Hepatocyte (in vitro differentiated cells): ENCODE data around the gene NRDC. TPM values are rescaled to one million over a fixed set of nuclear protein-coding genes. Genes with fewer than 3 reads are reported as not detected.

ENCODE experiments used
- DNase-seq: peaks from one replicate; pipeline ENCODE4 v3.0.0-alpha.2; 2016; ENCODE audit warnings: low spot score
- H2AFZ ChIP-seq: fragments of 200-600 bp; sonication (generic); 2 replicates; pipeline ENCODE4 v1.6.0; 2016; ENCODE audit warnings: antibody characterized with exemption, mild to moderate bottlenecking
- H3K27ac ChIP-seq: fragments of 200-600 bp; sonication (generic); 2 replicates; pipeline ENCODE4 v1.5.1; 2016; ENCODE audit warnings: mild to moderate bottlenecking
- H3K27me3 ChIP-seq: fragments of 200-600 bp; sonication (generic); 2 replicates; pipeline ENCODE4 v1.6.1; 2016
- H3K36me3 ChIP-seq: fragments of 200-600 bp; sonication (generic); replicated peaks from 2 replicates; pipeline ENCODE4 v1.5.1; 2016; ENCODE audit warnings: low read depth; ENCODE audit not compliant: insufficient read depth
- H3K4me1 ChIP-seq: fragments of 200-600 bp; sonication (generic); 2 replicates; pipeline ENCODE4 v1.5.1; 2016; ENCODE audit warnings: mild to moderate bottlenecking, moderate library complexity; ENCODE audit not compliant: insufficient read depth
- H3K4me2 ChIP-seq: fragments of 200-600 bp; sonication (generic); 2 replicates; pipeline ENCODE4 v1.6.0; 2016
- H3K4me3 ChIP-seq: fragments of 200-600 bp; sonication (generic); 2 replicates; pipeline ENCODE4 v1.5.1; 2016; ENCODE audit warnings: mild to moderate bottlenecking
- H3K79me2 ChIP-seq: fragments of 200-600 bp; sonication (generic); 2 replicates; pipeline ENCODE4 v1.6.0; 2017; ENCODE audit warnings: mild to moderate bottlenecking
- H3K9me2 ChIP-seq: fragments of 200-600 bp; sonication (generic); replicated peaks from 2 replicates; pipeline ENCODE4 v1.6.0; 2017; ENCODE audit warnings: mild to moderate bottlenecking; ENCODE audit not compliant: insufficient read depth
- H3K9me3 ChIP-seq: fragments of 200-600 bp; sonication (generic); 2 replicates; pipeline ENCODE4 v1.5.1; 2016; ENCODE audit warnings: low read depth, mild to moderate bottlenecking
- H4K20me1 ChIP-seq: fragments of 200-600 bp; sonication (generic); 2 replicates; pipeline ENCODE4 v1.6.0; 2016; ENCODE audit warnings: mild to moderate bottlenecking; ENCODE audit not compliant: insufficient read depth, poor library complexity, severe bottlenecking
- EZH2 ChIP-seq: fragments of 200-600 bp; sonication (generic); IDR thresholded peaks from 2 replicates; pipeline ENCODE4 v1.6.1; 2016; ENCODE audit warnings: antibody characterized with exemption, mild to moderate bottlenecking, borderline replicate concordance
- EZH2phosphoT487 ChIP-seq: fragments of 200-600 bp; sonication (generic); IDR thresholded peaks from one replicate; pipeline ENCODE4 v1.6.1; 2018; ENCODE audit warnings: antibody characterized with exemption, mild to moderate bottlenecking, low read depth, moderate library complexity; ENCODE audit not compliant: unreplicated experiment, severe bottlenecking
- whole genome bisulfite sequencing: methylation state at CpG from one replicate; pipeline ENCODE4 v1.1.6; 2016; ENCODE audit warnings: low lambda C conversion rate; ENCODE audit errors: missing lambda C conversion rate; 5-methylcytosine and 5-hydroxymethylcytosine counted together
- polyA plus RNA-seq: library from polyadenylated mRNA; unstranded; fragments of >200 nt; fragmentation: Nextera tagmentation; extraction: Ambion mirVana; gene quantifications from 2 replicates; pipeline ENCODE4 v1.2.1, GENCODE V29; 2016
- total RNA-seq: library from RNA; depleted of rRNA; stranded (reverse); fragments of >200 nt; gene quantifications from 2 replicates; pipeline ENCODE4 v1.2.3, GENCODE V29; 2014
- TF ChIP-seq, protein P1 (sequence below): fragments of 200-600 bp; sonication (generic); IDR thresholded peaks from 2 replicates; pipeline ENCODE4 v1.5.1; 2016; ENCODE audit warnings: antibody characterized with exemption, mild to moderate bottlenecking; ENCODE audit not compliant: poor library complexity

The NRDC gene
- total and polyA plus RNA-seq, 2 experiments from 2014 or later, result 82.2 to 89.4 TPM

GRCh38 chr1:51799372-51799771 lies 79.2 kb downstream of the NRDC start:
- no peaks in the 10 kb centered on the region for H3K4me1 ChIP-seq
- no peak overlapping the region for H2AFZ ChIP-seq
- no peaks in the 10 kb centered on the region for H3K9me2 ChIP-seq
- no peak overlapping the region for H3K4me3 ChIP-seq
- H3K4me2 ChIP-seq, result no peak overlapping the region
- H3K79me2 ChIP-seq, result no peaks in the 10 kb centered on the region
- H3K9me3 ChIP-seq, result no peaks in the 10 kb centered on the region
- H4K20me1 ChIP-seq, result no peaks in the 10 kb centered on the region
- no peaks in the 10 kb centered on the region for H3K36me3 ChIP-seq
- 92% methylated on average over 2 of the region's 2 CpGs for WGBS
- TF ChIP-seq, protein P1, sequence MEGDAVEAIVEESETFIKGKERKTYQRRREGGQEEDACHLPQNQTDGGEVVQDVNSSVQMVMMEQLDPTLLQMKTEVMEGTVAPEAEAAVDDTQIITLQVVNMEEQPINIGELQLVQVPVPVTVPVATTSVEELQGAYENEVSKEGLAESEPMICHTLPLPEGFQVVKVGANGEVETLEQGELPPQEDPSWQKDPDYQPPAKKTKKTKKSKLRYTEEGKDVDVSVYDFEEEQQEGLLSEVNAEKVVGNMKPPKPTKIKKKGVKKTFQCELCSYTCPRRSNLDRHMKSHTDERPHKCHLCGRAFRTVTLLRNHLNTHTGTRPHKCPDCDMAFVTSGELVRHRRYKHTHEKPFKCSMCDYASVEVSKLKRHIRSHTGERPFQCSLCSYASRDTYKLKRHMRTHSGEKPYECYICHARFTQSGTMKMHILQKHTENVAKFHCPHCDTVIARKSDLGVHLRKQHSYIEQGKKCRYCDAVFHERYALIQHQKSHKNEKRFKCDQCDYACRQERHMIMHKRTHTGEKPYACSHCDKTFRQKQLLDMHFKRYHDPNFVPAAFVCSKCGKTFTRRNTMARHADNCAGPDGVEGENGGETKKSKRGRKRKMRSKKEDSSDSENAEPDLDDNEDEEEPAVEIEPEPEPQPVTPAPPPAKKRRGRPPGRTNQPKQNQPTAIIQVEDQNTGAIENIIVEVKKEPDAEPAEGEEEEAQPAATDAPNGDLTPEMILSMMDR, result no peak
- TF ChIP-seq EZH2, result no peak
- no peak for TF ChIP-seq EZH2phosphoT487
- no peak for DNase-seq
- no peaks in the 10 kb centered on the region for H3K27me3 ChIP-seq
- H3K27ac ChIP-seq, result no peak overlapping the region

DNA sequence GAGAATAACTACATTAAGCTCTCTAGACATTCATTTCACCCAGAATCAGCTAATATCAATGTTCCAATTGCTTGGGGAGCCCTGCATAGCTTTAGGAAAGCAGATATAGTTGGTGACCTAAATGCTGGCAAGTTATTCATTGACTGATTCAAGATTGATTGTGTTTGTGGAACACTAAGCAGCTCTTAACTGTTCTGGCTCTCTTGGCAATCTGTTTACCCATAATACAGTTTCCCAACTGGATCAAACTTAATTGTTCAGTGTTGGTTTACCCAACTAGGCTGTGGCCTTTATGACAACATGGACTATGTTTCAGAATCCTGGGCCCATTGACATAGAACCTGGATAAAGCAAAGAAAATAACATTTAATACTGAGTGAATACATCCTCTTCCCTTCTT lies 83.7 kb downstream of the NRDC start:
- Histone ChIP-seq H4K20me1 (no peaks in the 10 kb centered on the region), H3K9me3 (no peaks in the 10 kb centered on the region), H3K79me2 (no peaks in the 10 kb centered on the region), H3K36me3 (peaks cover 1% of the 10 kb centered on the region), H3K4me2 (no peak overlapping the region), H3K4me1 (no peaks in the 10 kb centered on the region), H2AFZ (no peak overlapping the region), H3K9me2 (no peaks in the 10 kb centered on the region), H3K27ac (no peak overlapping the region), H3K4me3 (no peak overlapping the region), H3K27me3 (no peaks in the 10 kb centered on the region)
- TF ChIP-seq EZH2phosphoT487 (no peak), EZH2 (no peak)
- TF ChIP-seq, protein P1, result no peak
- DNase-seq, result no peak

- H4K20me1 ChIP-seq, result no peaks in the 10 kb centered on the region
- DNase-seq, result no peak
- H3K27me3 ChIP-seq, result no peaks in the 10 kb centered on the region
- no peak overlapping the region for H3K27ac ChIP-seq
- no peak overlapping the region for H3K4me3 ChIP-seq
- H2AFZ ChIP-seq, result no peak overlapping the region
- peaks cover 5% of the 10 kb centered on the region for H3K36me3 ChIP-seq
- no peaks in the 10 kb centered on the region for H3K79me2 ChIP-seq
- no peaks in the 10 kb centered on the region for H3K9me3 ChIP-seq
- 97% methylated on average over 2 of the region's 2 CpGs for WGBS
- no peak for TF ChIP-seq EZH2phosphoT487
- TF ChIP-seq, protein P1, result no peak
- no peak for TF ChIP-seq EZH2
- H3K4me2 ChIP-seq, result no peak overlapping the region
- H3K4me1 ChIP-seq, result no peaks in the 10 kb centered on the region
- H3K9me2 ChIP-seq, result no peaks in the 10 kb centered on the region
Measured at GRCh38 chr1:51794260-51794659, 84.3 kb downstream of the NRDC start.

GRCh38 chr1:51792864-51793263 lies 85.7 kb downstream of the NRDC start:
- no peak overlapping the region for H3K4me3 ChIP-seq
- H3K27me3 ChIP-seq, result no peaks in the 10 kb centered on the region
- no peaks in the 10 kb centered on the region for H3K4me1 ChIP-seq
- H3K9me3 ChIP-seq, result no peaks in the 10 kb centered on the region
- H2AFZ ChIP-seq, result no peak overlapping the region
- WGBS, result 93% methylated on average over 1 of the region's 1 CpG
- H3K9me2 ChIP-seq, result no peaks in the 10 kb centered on the region
- peaks cover 5% of the 10 kb centered on the region for H3K36me3 ChIP-seq
- H3K79me2 ChIP-seq, result no peaks in the 10 kb centered on the region
- peak; percentile 26 for DNase-seq
- H4K20me1 ChIP-seq, result no peaks in the 10 kb centered on the region
- no peak overlapping the region for H3K4me2 ChIP-seq
- TF ChIP-seq EZH2phosphoT487, result no peak
- TF ChIP-seq, protein P1, result no peak
- TF ChIP-seq EZH2, result no peak
- no peak overlapping the region for H3K27ac ChIP-seq
